Naive thymus-derived CD4-positive, alpha-beta T cell (primary cell): Measurements from ENCODE around the gene GSTK1. TPM values are rescaled to one million over a fixed set of nuclear protein-coding genes. Genes with fewer than 3 reads are reported as not detected.

ENCODE experiments used
- ATAC-seq: fragments of 150-1000 bp; cut with Tn5 transposase; 2 replicates; pipeline ENCODE4 v1.10.0; 2021; ENCODE audit warnings: mild to moderate bottlenecking, moderate library complexity
- CTCF ChIA-PET: fragments of 350-600 bp; sonication (Branson Sonifier 250); formaldehyde crosslinking; loops from one replicate; lab custom pipeline; 2021; ENCODE audit warnings: antibody characterized with exemption; lab: Charles Lee
- POLR2A ChIA-PET: fragments of 350-600 bp; sonication (Branson Sonifier 250); formaldehyde crosslinking; loops from one replicate; lab custom pipeline; 2021; ENCODE audit warnings: antibody characterized with exemption, inconsistent platforms; lab: Charles Lee
- DNase-seq, 9 donors: peaks; one replicate each; pipeline versions ENCODE4 v3.0.0 to v3.0.0-alpha.2; 2020 to 2022; ENCODE audit warnings: mixed read lengths in 1 of 9
- H3K27ac ChIP-seq: one replicate; pipeline ENCODE4 v1.7.0; 2013; ENCODE audit warnings: mild to moderate bottlenecking, low read depth, low read length, moderate library complexity
- H3K27me3 ChIP-seq, 2 donors: one replicate each; pipeline ENCODE4 v1.7.0; 2013; ENCODE audit warnings: low read length in 2 of 2, mild to moderate bottlenecking in 2 of 2, moderate library complexity in 2 of 2; ENCODE audit not compliant: control insufficient read depth in 2 of 2, insufficient read depth in 2 of 2
- H3K36me3 ChIP-seq, 3 experiments: 1 replicate in 2 of 3; 2 replicates in 1 of 3; pipeline ENCODE4 v1.7.0; 2013; ENCODE audit warnings: low read length in 3 of 3, mild to moderate bottlenecking in 3 of 3, moderate library complexity in 1 of 3; ENCODE audit not compliant: insufficient read depth in 3 of 3, control insufficient read depth in 2 of 3
- H3K4me1 ChIP-seq, 2 donors: one replicate each; pipeline ENCODE4 v1.7.0; 2013; ENCODE audit warnings: low read length in 2 of 2, mild to moderate bottlenecking in 2 of 2, moderate library complexity in 1 of 2; ENCODE audit not compliant: control insufficient read depth in 2 of 2, insufficient read depth in 2 of 2
- H3K4me3 ChIP-seq: 2 replicates; pipeline ENCODE4 v1.7.0; 2013; ENCODE audit warnings: mild to moderate bottlenecking, low read length
- H3K9me3 ChIP-seq, 3 experiments: 1 replicate in 2 of 3; 2 replicates in 1 of 3; pipeline ENCODE4 v1.7.0; 2013; ENCODE audit warnings: low read length in 3 of 3; ENCODE audit not compliant: control insufficient read depth in 2 of 3
- H3K27ac Mint-ChIP-seq, 9 donors: one replicate each; pipeline ENCODE4 v1.8.0; 2020 to 2022; ENCODE audit warnings: mixed read lengths in 9 of 9, mild to moderate bottlenecking in 8 of 9, moderate library complexity in 5 of 9, inconsistent platforms in 2 of 9
- H3K27me3 Mint-ChIP-seq, 5 donors: one replicate each; pipeline ENCODE4 v1.8.0; 2021 to 2022; ENCODE audit warnings: mixed read lengths in 5 of 5, mild to moderate bottlenecking in 1 of 5
- H3K36me3 Mint-ChIP-seq, 5 donors: one replicate each; pipeline ENCODE4 v1.8.0; 2020 to 2022; ENCODE audit warnings: mixed read lengths in 5 of 5, mild to moderate bottlenecking in 3 of 5, inconsistent platforms in 1 of 5
- H3K4me1 Mint-ChIP-seq, 7 donors: one replicate each; pipeline ENCODE4 v1.8.0; 2020 to 2022; ENCODE audit warnings: mixed read lengths in 7 of 7, mild to moderate bottlenecking in 3 of 7, inconsistent platforms in 1 of 7
- H3K4me3 Mint-ChIP-seq, 10 donors: one replicate each; pipeline ENCODE4 v1.8.0; 2020 to 2022; ENCODE audit warnings: mild to moderate bottlenecking in 10 of 10, mixed read lengths in 10 of 10, moderate library complexity in 6 of 10, inconsistent platforms in 2 of 10
- H3K9me3 Mint-ChIP-seq, 11 donors: one replicate each; pipeline ENCODE4 v1.8.0; 2020 to 2022; ENCODE audit warnings: mixed read lengths in 11 of 11, mild to moderate bottlenecking in 4 of 11, inconsistent platforms in 1 of 11, moderate library complexity in 1 of 11
- intact Hi-C, 2 donors: fragments of 100-400 bp; cut with micrococcal nuclease; formaldehyde crosslinking; loops; one replicate each; pipeline ENCODE4 v1.15.1; 2023
- polyA plus RNA-seq, 2 donors: library from polyadenylated mRNA; unstranded; fragments of 300-500 nt; fragmentation: Illumina TruSeq; gene quantifications; one replicate each; pipeline ENCODE4 v1.2.3, GENCODE V29; 2021
- total RNA-seq, 6 experiments: library from RNA in 5 of 6; stranded (reverse) in 5 of 6; gene quantifications; 1 replicate in 5 of 6; 2 replicates in 1 of 6; pipeline ENCODE4 v1.2.3 and lab custom pipeline; 2021 to 2026

Gene GSTK1
- total and polyA plus RNA-seq, 7 experiments from 2014 or later: 253 to 470 (median 326) TPM

GRCh38 chr7:143300959-143301935 lies 38.0 kb downstream of the GSTK1 start:
- intact Hi-C loops: loop anchor here in 1 of 2 donors (1.0 kb wide), 2 partner anchors 61 to 115 kb away; no protein-coding TSS in a partner anchor
- no peaks in the 10 kb centered on the region for H3K9me3 Mint-ChIP-seq
- no peaks in the 10 kb centered on the region for H3K27me3 Mint-ChIP-seq
- ChIA-PET CTCF (interaction anchor here (0.7 to 7.5 kb wide), 7 partner anchors 9 to 115 kb away, joined by 3 to 177 read pairs (median 9); no protein-coding TSS in a partner anchor), POLR2A (interaction anchor here (0.9 to 2.4 kb wide), 6 partner anchors 8 to 61 kb away, joined by 3 to 16 read pairs (median 4); partner anchors contain the start of genes CASP2 and GSTK1)
- DNase-seq (no peak), ATAC-seq (peak; percentile 76)
- Histone ChIP-seq H3K27ac (no peak overlapping the region), H3K36me3 (peaks cover 30 to 74% (median 56%) of the 10 kb centered on the region in 3 experiments), H3K4me1 (peaks cover 7% of the 10 kb centered on the region in 2 donors), H3K9me3 (no peaks in the 10 kb centered on the region), H3K4me3 (no peak overlapping the region), H3K27me3 (no peaks in the 10 kb centered on the region)
- peaks cover 31 to 70% (median 43%) of the 10 kb centered on the region in 7 donors for H3K4me1 Mint-ChIP-seq
- peak overlapping the region in 3 of 9 donors; percentile 4 to 83 (median 8) for H3K27ac Mint-ChIP-seq
- peaks cover 30 to 66% (median 52%) of the 10 kb centered on the region in 5 donors for H3K36me3 Mint-ChIP-seq
- no peak overlapping the region for H3K4me3 Mint-ChIP-seq

GRCh38 chr7:143303733-143304132 lies 40.5 kb downstream of the GSTK1 start:
- intact Hi-C loops: loop anchor here (2.0 kb wide), 1 partner anchor 15 kb away; the partner anchor contains the start of gene CASP2 (in 2 of the 2)
- Histone ChIP-seq H3K4me3 (no peak overlapping the region), H3K36me3 (peaks cover 24 to 81% (median 48%) of the 10 kb centered on the region in 3 experiments), H3K27me3 (no peaks in the 10 kb centered on the region), H3K9me3 (no peaks in the 10 kb centered on the region), H3K27ac (no peak overlapping the region), H3K4me1 (peaks cover 0 to 7% of the 10 kb centered on the region in 2 donors)
- ChIA-PET CTCF (interaction anchor here (1.0 kb wide), 1 partner anchor 56 kb away, joined by 4 read pairs; no protein-coding TSS in a partner anchor), POLR2A (no interaction called here)
- ATAC-seq: no peak
- no peak for DNase-seq
- Mint-ChIP-seq H3K27ac (peak overlapping the region in 1 of 9 donors; percentile 2), H3K4me3 (no peak overlapping the region), H3K4me1 (peaks cover 29 to 72% (median 44%) of the 10 kb centered on the region in 7 donors), H3K27me3 (no peaks in the 10 kb centered on the region), H3K36me3 (peaks cover 46 to 79% (median 65%) of the 10 kb centered on the region in 5 donors), H3K9me3 (peaks cover 0 to 3% (median 0%) of the 10 kb centered on the region in 11 donors)

GRCh38 chr7:143304938-143305337 lies 41.7 kb downstream of the GSTK1 start:
- H3K4me3 Mint-ChIP-seq: no peak overlapping the region
- peak overlapping the region in 7 of 9 donors; percentile 4 to 85 (median 30) for H3K27ac Mint-ChIP-seq
- peaks cover 39 to 80% (median 65%) of the 10 kb centered on the region in 5 donors for H3K36me3 Mint-ChIP-seq
- ATAC-seq (no peak), DNase-seq (no peak)
- peaks cover 0 to 3% (median 0%) of the 10 kb centered on the region in 11 donors for H3K9me3 Mint-ChIP-seq
- Histone ChIP-seq H3K27me3 (no peaks in the 10 kb centered on the region), H3K4me1 (peaks cover 0 to under 1% of the 10 kb centered on the region in 2 donors), H3K27ac (no peak overlapping the region), H3K9me3 (no peaks in the 10 kb centered on the region), H3K36me3 (peaks cover 24 to 79% (median 43%) of the 10 kb centered on the region in 3 experiments), H3K4me3 (no peak overlapping the region)
- ChIA-PET CTCF (interaction anchor here (0.6 to 4.5 kb wide), 6 partner anchors 8 to 65 kb away, joined by 3 to 34 read pairs (median 4); no protein-coding TSS in a partner anchor), POLR2A (interaction anchor here (0.5 to 1.6 kb wide), 4 partner anchors 9 to 111 kb away, joined by 3 to 8 read pairs (median 4); no protein-coding TSS in a partner anchor)
- intact Hi-C loops: loop anchor here (1.0 to 5.0 kb wide), 5 partner anchors 16 to 298 kb away; partner anchors contain the start of gene CASP2 (in 2 of the 2)
- H3K27me3 Mint-ChIP-seq: no peaks in the 10 kb centered on the region
- peaks cover 22 to 72% (median 37%) of the 10 kb centered on the region in 7 donors for H3K4me1 Mint-ChIP-seq

GRCh38 chr7:143305423-143306070 lies 42.3 kb downstream of the GSTK1 start:
- POLR2A ChIA-PET: interaction anchor here (0.5 to 1.6 kb wide), 4 partner anchors 9 to 110 kb away, joined by 3 to 8 read pairs (median 4); no protein-coding TSS in a partner anchor
- peaks cover 0 to 5% (median 0%) of the 10 kb centered on the region in 11 donors for H3K9me3 Mint-ChIP-seq
- H3K4me1 ChIP-seq: peaks cover 0 to 2% of the 10 kb centered on the region in 2 donors
- H3K27ac Mint-ChIP-seq: peak overlapping the region; percentile 4 to 85 (median 30)
- intact Hi-C loops: loop anchor here (1.0 to 5.0 kb wide), 5 partner anchors 17 to 298 kb away; partner anchors contain the start of gene CASP2 (in 2 of the 2)
- ATAC-seq (peak; percentile 87), DNase-seq (peak; percentile 32 to 62 (median 54))
- no peak overlapping the region for H3K4me3 ChIP-seq
- no peaks in the 10 kb centered on the region for H3K27me3 Mint-ChIP-seq
- peaks cover 20 to 72% (median 37%) of the 10 kb centered on the region in 7 donors for H3K4me1 Mint-ChIP-seq
- CTCF ChIA-PET: interaction anchor here (0.6 to 4.5 kb wide), 7 partner anchors 9 to 79 kb away, joined by 3 to 34 read pairs (median 4); no protein-coding TSS in a partner anchor
- peaks cover 39 to 82% (median 62%) of the 10 kb centered on the region in 5 donors for H3K36me3 Mint-ChIP-seq
- H3K36me3 ChIP-seq: peaks cover 24 to 73% (median 39%) of the 10 kb centered on the region in 3 experiments
- no peak overlapping the region for H3K27ac ChIP-seq
- no peaks in the 10 kb centered on the region for H3K9me3 ChIP-seq
- no peaks in the 10 kb centered on the region for H3K27me3 ChIP-seq
- H3K4me3 Mint-ChIP-seq: peak overlapping the region in 1 of 10 donors; percentile 22

DNA sequence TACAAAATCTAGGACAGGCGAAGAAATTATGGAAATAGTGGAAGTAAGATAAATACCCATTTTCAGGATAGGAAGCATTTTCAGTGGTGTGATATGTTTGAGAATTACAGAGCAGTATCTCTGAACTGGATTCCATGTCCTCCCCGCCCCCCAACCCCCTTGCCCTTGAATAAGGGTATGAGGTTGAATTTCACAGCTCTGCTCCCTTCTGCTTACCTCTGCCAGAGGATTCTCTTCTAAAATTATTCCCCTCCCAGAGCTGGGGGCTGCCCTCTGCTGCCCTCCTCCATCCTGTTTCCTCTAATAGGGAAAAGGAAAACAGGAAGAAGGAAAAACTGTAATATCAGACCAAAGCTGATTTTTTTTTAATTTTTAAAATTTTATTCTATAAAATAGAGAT lies 45.4 kb downstream of the GSTK1 start:
- Histone ChIP-seq H3K4me3 (no peak overlapping the region), H3K9me3 (no peaks in the 10 kb centered on the region), H3K4me1 (peaks cover 5 to 6% of the 10 kb centered on the region in 2 donors), H3K27me3 (no peaks in the 10 kb centered on the region), H3K27ac (no peak overlapping the region), H3K36me3 (peaks cover 12 to 45% (median 24%) of the 10 kb centered on the region in 3 experiments)
- Mint-ChIP-seq H3K4me1 (peaks cover 25 to 69% (median 48%) of the 10 kb centered on the region in 7 donors), H3K9me3 (peaks cover 0 to 5% (median 0%) of the 10 kb centered on the region in 11 donors), H3K36me3 (peaks cover 28 to 76% (median 41%) of the 10 kb centered on the region in 5 donors), H3K27me3 (no peaks in the 10 kb centered on the region), H3K27ac (peak overlapping the region in 5 of 9 donors; percentile 39 to 84 (median 43)), H3K4me3 (peak overlapping the region in 1 of 10 donors; percentile 3)
- ATAC-seq (no peak), DNase-seq (no peak)
- CTCF ChIA-PET: interaction anchor here (0.7 to 4.5 kb wide), 4 partner anchors 69 to 155 kb away, joined by 3 to 34 read pairs (median 4); no protein-coding TSS in a partner anchor
- intact Hi-C loops: loop anchor here (5.0 kb wide), 3 partner anchors 64 to 301 kb away; no protein-coding TSS in a partner anchor
- POLR2A ChIA-PET: interaction anchor here (0.7 to 2.0 kb wide), 6 partner anchors 7 to 94 kb away, joined by 3 to 5 read pairs (median 4); partner anchors contain the start of gene TAS2R40
